Adrenal gland (tissue), 12 donors: ENCODE data around the gene ATP5PB. TPM values are rescaled to one million over a fixed set of nuclear protein-coding genes. Genes with fewer than 3 reads are reported as not detected.

Experiments used
- DNase-seq, 7 donors: peaks; one replicate each; pipeline ENCODE4 v3.0.0-alpha.2; 2019 to 2020
- H3K27ac ChIP-seq, 5 donors: fragments of 200-600 bp; sonication (generic) in 4 of 5; 1 replicate in 3 of 5; 2 replicates in 2 of 5; pipeline versions ENCODE4 v1.5.1 to v1.8.0; 2016 to 2020; ENCODE audit warnings: mild to moderate bottlenecking in 1 of 5
- H3K27me3 ChIP-seq: fragments of 200-600 bp; 2 replicates; pipeline ENCODE4 v1.8.0; 2021
- H3K36me3 ChIP-seq, 2 donors: fragments of 200-600 bp; replicated peaks in 1 of 2; 1 replicate in 1 of 2; 2 replicates in 1 of 2; pipeline versions ENCODE4 v1.5.1 to v1.8.0; 2018 to 2022
- H3K4me1 ChIP-seq, 2 donors: fragments of 200-600 bp; replicated peaks in 1 of 2; 1 replicate in 1 of 2; 2 replicates in 1 of 2; pipeline versions ENCODE4 v1.5.1 to v1.8.0; 2018 to 2021
- H3K4me3 ChIP-seq, 4 donors: fragments of 200-600 bp; sonication (generic) in 3 of 4; one replicate each; pipeline ENCODE4 v1.5.1; 2016 to 2018
- H3K9me3 ChIP-seq, 3 donors: fragments of 200-600 bp; sonication (generic) in 1 of 3; replicated peaks in 1 of 3; 1 replicate in 2 of 3; 2 replicates in 1 of 3; pipeline versions ENCODE4 v1.5.1 to v1.8.0; 2016 to 2021
- POLR2A ChIP-seq, 2 donors: fragments of 450-650 bp; IDR thresholded peaks; one replicate each; pipeline ENCODE4 v1.6.1; 2017; ENCODE audit warnings: antibody characterized with exemption in 2 of 2, mild to moderate bottlenecking in 2 of 2, moderate library complexity in 1 of 2
- WGBS, 4 donors: extraction: QIAGEN DNeasy Blood & Tissue Kit in 2 of 4; methylation state at CpG; one replicate each; pipeline versions ENCODE4 v1.1.5 to v1.1.7; 2013 to 2017; 5-methylcytosine and 5-hydroxymethylcytosine counted together
- intact Hi-C, 2 donors: fragments of 100-400 bp; cut with DNase I; formaldehyde crosslinking; loops; one replicate each; pipeline versions ENCODE4 v1.14.1 to v1.15.0; 2022 to 2023
- polyA plus RNA-seq, 3 donors: library from polyadenylated mRNA; stranded (reverse); fragments of 200-250 nt in 2 of 3; fragments of 350-450 nt in 1 of 3; fragmentation: Illumina TruSeq in 1 of 3; extraction: RNeasy Lipid Tissue Mini Kit (QIAGEN cat#74804) in 1 of 3; gene quantifications; one replicate each; pipeline ENCODE4 v1.2.3, GENCODE V29; 2013 to 2014
- total RNA-seq, 9 donors: library from RNA; depleted of rRNA in 4 of 9; stranded (reverse); fragments of >200 nt in 4 of 9; fragments of 120-200 nt in 1 of 9; fragmentation: NEBNext Ultra II Directional in 1 of 9; extraction: Animal tissue kit (Norgen Biotek cat#: 25700) in 1 of 9; gene quantifications; one replicate each; pipeline versions ENCODE4 v1.1.0 to v1.2.4, GENCODE V29; 2013 to 2023
- TF ChIP-seq, protein P1 (sequence below), 6 experiments: fragments of 450-650 bp in 4 of 6; fragments of 200-600 bp in 2 of 6; sonication (generic) in 1 of 6; IDR thresholded peaks; 1 replicate in 5 of 6; 2 replicates in 1 of 6; pipeline versions ENCODE4 v1.5.1 to v1.8.0; 2016 to 2021; ENCODE audit warnings: antibody characterized with exemption in 6 of 6, mild to moderate bottlenecking in 2 of 6, moderate library complexity in 1 of 6
- donor health status: healthy with polysubstance abuse.
- donor health status: Bipolar disorder and iron deficiency.
- donor health status: DM: yes; HTN: yes; CAD: no.
- donor health status: DM: no; HTN: no; CAD: no.
- donor health status: DM: no; HTN: no; CAD: no.
- donor health status: DM: yes; HTN: yes; CAD: no.

ATP5PB gene
- total and polyA plus RNA-seq, 12 donors = 103 to 834 (median 245) TPM

DNA sequence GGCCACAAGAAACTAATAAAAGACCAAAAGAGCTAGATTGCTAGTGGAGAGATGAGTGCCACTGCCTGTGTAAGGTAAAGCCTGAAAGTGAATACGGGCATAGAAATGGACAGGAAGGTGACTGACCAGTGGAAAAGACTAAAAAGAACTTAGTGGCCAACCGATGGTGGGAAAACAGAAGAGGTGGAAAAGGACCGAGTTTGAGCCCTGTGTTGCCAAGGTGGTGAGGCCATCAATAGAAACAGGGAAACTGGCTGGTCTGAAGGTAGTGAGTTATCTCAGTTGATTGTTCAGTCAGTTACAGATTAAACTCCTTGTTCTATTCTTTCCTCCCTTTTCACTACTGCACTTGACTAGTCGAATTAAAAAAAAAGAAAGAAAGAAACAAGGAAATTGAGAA lies 2.7 kb upstream of the ATP5PB start:
- Histone ChIP-seq H3K27ac (no peak overlapping the region), H3K27me3 (no peaks in the 10 kb centered on the region), H3K9me3 (no peaks in the 10 kb centered on the region), H3K4me3 (no peak overlapping the region), H3K36me3 (peaks cover 0 to 37% of the 10 kb centered on the region in 2 donors), H3K4me1 (peaks cover 5 to 41% of the 10 kb centered on the region in 2 donors)
- intact Hi-C loops = no loop called here
- DNase-seq = no peak
- 92 to 97% (median 94%) methylated on average over 4 of the region's 4 CpGs for WGBS, 4 donors
- TF ChIP-seq, protein P1, sequence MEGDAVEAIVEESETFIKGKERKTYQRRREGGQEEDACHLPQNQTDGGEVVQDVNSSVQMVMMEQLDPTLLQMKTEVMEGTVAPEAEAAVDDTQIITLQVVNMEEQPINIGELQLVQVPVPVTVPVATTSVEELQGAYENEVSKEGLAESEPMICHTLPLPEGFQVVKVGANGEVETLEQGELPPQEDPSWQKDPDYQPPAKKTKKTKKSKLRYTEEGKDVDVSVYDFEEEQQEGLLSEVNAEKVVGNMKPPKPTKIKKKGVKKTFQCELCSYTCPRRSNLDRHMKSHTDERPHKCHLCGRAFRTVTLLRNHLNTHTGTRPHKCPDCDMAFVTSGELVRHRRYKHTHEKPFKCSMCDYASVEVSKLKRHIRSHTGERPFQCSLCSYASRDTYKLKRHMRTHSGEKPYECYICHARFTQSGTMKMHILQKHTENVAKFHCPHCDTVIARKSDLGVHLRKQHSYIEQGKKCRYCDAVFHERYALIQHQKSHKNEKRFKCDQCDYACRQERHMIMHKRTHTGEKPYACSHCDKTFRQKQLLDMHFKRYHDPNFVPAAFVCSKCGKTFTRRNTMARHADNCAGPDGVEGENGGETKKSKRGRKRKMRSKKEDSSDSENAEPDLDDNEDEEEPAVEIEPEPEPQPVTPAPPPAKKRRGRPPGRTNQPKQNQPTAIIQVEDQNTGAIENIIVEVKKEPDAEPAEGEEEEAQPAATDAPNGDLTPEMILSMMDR (IDR thresholded peaks at IDR 0.05) = no peak
- no peak for TF ChIP-seq POLR2A (IDR thresholded peaks at IDR 0.05)

DNA sequence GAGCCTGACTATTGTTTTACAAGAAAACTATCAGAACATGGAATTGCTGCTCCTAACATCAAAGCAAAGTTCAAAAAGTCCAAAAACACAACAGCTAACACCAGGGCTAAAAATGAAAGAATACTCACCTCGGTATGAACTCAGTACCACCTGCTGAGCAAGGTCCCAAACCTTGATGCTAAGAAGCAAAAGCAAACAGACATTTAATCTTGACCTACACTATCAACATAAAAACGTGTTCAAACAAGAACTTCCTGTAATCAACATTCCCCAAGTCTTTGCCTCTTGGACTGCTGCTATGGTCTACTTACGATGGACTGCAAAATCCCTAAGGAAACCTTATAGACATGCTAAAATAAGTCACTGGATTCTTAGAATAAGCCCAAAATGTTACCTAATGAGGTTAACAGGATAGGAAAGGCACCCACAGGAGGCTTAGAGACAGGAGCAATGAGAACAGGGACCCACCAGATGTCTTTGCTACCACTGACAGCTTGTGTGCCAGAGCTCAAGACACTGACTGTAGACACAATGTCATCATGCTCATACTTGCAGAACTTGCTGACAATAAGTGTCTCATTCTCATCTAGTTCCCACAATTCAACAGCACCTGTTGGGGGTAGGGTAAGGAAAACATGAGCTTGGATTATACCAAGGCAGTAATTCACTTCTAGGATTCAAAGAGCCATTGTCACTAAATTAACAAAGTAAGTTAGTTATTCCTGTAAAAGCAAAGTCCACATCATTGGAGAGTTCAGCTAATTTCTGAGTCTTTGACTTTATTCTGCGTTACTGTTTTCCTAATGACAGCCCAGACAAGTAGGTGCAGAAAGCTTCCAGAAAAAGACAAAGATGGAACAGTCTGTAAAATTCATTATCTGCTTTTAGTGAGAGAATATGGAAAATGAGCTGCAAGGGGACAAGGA lies 2.0 kb upstream of the ATP5PB start:
- Histone ChIP-seq H3K9me3 (no peaks in the 10 kb centered on the region), H3K4me1 (peaks cover 5 to 47% of the 10 kb centered on the region in 2 donors), H3K36me3 (peaks cover 0 to 31% of the 10 kb centered on the region in 2 donors), H3K27ac (no peak overlapping the region), H3K27me3 (no peaks in the 10 kb centered on the region), H3K4me3 (no peak overlapping the region)
- intact Hi-C loops = no loop called here
- DNase-seq = no peak
- no peak for TF ChIP-seq POLR2A (IDR thresholded peaks at IDR 0.05)
- WGBS, 4 donors = 77 to 84% (median 82%) methylated on average over 4 of the region's 4 CpGs

- no peaks in the 10 kb centered on the region for H3K27me3 ChIP-seq
- peak in 1 of 7 donors; percentile 9 for DNase-seq
- H3K4me1 ChIP-seq = peaks cover 5 to 50% of the 10 kb centered on the region in 2 donors
- no peaks in the 10 kb centered on the region for H3K9me3 ChIP-seq
- TF ChIP-seq POLR2A (IDR thresholded peaks at IDR 0.05) = no peak
- TF ChIP-seq, protein P1 (IDR thresholded peaks at IDR 0.05) = no peak
- 1 to 2% (median 1%) methylated on average over 6 to 25 of the region's 25 CpGs for WGBS, 4 donors
- intact Hi-C loops = no loop called here
- H3K36me3 ChIP-seq = peaks cover 0 to 18% of the 10 kb centered on the region in 2 donors
- peak overlapping the region in 3 of 4 donors; percentile 50 to 96 (median 80) for H3K4me3 ChIP-seq
- H3K27ac ChIP-seq = peak overlapping the region in 4 of 5 donors; percentile 7 to 94 (median 68)
Observed at GRCh38 chr1:111448482-111448917, 764 bp upstream of the ATP5PB start.

GRCh38 chr1:111449703-111450017 lies 396 bp downstream of the ATP5PB start:
- DNase-seq = no peak
- no peaks in the 10 kb centered on the region for H3K27me3 ChIP-seq
- H3K4me1 ChIP-seq = peaks cover 5 to 54% of the 10 kb centered on the region in 2 donors
- H3K27ac ChIP-seq = peak overlapping the region in 4 of 5 donors; percentile 73 to 94 (median 84)
- TF ChIP-seq, protein P1 (IDR thresholded peaks at IDR 0.05) = no peak
- TF ChIP-seq POLR2A (IDR thresholded peaks at IDR 0.05) = no peak
- intact Hi-C loops = no loop called here
- no peaks in the 10 kb centered on the region for H3K9me3 ChIP-seq
- WGBS, 4 donors = 0 to 2% (median 0%) methylated on average over 8 of the region's 8 CpGs
- peaks cover 0 to 13% of the 10 kb centered on the region in 2 donors for H3K36me3 ChIP-seq
- H3K4me3 ChIP-seq = peak overlapping the region; percentile 80 to 96 (median 94)
